GM21529 (cell line): ENCODE data around the gene RAP2A.

ENCODE experiments used
- ATAC-seq: cut with Tn5 transposase; IDR thresholded peaks from one replicate; pipeline ENCODE4 v1.9.1; 2021; ENCODE audit not compliant: unreplicated experiment

Gene RAP2A

DNA sequence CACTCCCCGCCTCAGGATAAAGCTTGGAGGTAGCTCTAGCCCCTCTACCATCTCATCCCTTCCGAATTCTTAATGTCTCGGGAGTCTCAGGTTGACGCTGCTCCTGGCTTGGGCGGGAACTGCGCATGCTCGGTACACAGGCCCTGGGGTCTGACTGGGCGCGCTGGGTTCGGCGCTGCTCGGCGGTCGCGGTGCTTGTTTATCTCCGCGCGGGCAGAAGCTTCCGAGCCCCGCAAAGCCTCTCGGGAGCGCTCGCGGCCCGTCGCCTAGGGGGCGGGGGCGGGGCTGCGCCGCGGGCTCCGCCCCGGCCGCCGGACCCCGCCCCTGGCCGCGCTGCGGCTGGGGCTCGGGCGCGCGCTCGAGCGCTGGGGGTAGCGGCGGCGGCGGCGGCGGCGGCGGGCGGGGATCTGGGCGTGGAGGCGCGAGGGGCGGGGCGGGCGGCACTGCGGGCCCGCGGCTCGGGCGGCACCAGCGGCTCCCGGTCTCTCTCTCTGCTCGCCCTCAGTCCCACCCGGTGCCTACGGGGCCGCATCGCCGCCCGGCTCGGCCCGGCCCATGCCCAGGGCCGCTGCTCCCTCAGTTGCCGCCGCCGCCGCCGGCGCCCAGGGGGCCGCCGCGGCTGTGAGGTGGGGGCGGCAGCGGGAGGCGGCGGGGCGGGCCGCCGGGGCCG, at the start of gene RAP2A:
Gene RAP2A, plus strand, starts transcription at position 443 of the 670 bp plus-strand sequence. CDS start 302 bp downstream, outside the sequence.
- ATAC-seq = peak; percentile 42

DNA sequence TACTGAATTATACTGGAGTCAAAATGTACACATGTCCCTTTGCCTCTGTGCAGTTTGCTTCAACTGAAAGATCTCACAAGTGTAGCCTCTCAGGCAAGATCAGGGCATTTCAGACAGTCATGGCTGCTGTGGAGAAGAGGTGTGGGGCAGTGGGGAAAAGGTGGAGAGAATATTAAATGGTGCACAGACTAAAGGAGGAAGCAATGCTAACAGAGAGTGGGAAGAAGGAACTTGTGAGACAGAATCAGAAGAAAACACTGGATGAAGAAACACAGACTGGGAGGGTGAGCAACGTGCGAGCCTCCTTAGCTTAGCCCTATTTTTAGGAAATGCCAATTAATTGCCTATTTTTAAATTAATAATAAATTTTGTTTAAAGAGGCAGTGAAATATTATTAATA, 49.6 kb upstream of the RAP2A start:
- ATAC-seq = no peak

DNA sequence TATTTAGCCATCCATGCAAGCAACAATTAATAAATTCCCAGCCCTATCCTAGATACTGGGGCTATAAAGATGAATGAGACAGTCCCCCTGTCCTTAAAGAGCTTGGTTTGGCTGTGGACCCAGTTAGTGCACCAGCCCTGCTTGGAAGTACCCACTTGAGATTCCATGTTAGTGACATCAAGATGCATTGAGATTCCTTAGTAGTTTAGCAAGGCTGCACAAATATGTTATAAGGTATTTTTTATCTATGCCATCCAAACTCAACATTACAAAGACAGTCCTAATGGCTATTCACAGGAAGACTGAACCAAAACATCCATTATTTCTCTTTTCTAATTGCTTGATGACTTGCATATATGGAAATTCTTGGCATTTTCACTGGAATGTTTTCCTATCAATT, 48.8 kb upstream of the RAP2A start:
- ATAC-seq = no peak

DNA sequence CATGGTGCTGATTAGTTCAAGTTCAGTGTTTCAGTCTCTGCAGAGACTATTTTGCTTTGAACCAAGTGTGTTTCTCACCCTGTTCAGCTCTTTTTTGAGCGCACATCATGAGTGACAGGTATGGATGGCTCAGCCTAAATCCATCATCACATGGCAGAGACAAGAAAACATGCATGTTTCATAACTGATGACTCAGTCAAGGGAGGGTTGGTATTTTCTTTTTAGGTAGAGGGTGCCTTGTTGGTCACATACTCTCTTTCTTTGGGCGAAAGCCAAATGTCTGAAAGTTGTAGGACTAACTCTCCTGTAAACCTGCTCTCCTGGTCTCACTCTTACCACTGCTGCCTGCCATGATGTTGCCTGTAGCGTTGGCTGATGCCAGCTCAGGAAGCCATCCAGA, 48.1 kb upstream of the RAP2A start:
- ATAC-seq = no peak

DNA sequence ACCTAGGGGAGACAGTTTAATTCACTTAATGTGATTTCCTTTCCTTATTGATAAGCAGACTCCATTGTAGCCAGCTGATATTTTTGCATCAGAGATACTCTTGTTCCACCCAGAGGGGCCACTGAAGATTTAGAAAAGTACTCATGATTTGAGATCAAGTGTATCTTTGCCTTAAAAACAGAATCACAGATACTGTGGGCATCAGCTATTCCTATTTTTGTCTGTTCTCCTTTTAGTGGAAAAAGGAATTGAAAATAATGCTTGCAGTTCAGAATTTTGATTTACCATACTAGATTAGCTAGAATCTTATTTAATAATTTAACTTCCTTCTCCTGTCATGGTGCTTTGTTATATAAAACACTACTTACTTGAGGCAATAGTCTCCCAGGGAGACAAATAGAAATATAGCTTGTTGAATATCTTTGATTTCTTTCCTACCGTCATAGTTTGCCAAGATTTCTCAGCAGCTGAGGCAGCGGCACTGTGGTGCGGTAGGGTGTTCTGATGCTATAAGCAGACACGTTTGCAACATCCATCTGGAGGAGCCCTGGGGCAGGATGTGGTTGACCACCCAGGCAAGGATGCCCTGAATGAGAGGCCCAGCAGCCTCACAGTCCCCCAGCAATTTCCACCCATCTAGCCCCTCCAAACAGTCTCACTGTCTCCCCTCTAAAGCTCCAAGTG, 47.0 kb upstream of the RAP2A start:
- ATAC-seq = no peak

DNA sequence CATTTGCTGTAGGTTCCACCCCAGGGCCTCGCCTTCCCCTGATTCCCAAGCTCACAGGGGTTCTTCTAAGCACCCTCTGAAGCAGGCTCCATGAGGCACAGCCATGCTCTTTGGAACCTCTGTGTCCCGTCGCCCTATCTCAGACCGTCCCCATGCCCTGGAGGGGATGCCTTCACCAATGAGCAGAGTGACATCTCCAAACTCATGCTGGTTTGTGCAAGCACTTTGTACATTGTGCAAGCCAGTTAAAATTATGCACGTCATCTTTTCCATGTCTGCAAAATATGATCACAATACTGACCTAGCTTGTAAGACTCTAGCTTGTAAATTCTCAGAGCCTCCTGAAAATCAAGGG, 46.5 kb upstream of the RAP2A start:
- ATAC-seq = no peak

DNA sequence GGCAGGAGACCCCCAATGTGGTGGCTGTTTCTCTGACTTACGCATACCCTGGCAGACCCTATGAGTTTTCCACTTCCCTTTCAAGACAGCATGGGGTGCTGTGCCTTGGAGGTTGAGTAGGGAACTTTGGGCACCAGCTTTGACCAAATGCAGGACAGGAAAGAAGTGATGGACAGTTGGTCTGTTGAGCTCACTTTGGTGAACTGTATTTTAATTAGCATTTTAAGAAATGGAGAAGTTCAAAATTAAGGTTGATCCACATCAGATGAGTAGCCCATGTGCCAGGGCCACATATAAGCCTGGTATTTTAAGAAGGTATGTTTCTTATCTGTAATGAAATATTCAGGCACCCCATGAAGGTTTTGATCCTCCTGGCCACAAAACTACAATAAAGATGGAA, 46.1 kb upstream of the RAP2A start:
- no peak for ATAC-seq

DNA sequence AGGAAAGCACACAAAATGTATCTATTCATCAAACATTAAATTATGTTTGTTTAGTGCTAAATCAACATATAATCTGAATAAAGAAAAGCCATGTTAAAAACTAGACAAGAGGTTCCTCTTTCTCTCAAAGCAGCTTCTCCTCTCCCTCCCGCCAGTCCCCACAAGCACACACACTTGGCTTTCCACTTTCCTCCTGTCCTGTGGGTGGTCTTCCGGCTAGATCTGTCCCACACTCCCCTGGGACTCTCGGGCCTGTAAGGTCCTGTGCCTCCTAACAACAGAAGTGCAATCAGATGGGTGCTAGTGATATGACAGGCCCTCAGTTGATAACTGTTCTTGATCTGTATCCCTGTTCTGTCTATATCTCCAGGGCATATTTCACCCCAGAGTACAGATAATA, 45.6 kb upstream of the RAP2A start:
- no peak for ATAC-seq

DNA sequence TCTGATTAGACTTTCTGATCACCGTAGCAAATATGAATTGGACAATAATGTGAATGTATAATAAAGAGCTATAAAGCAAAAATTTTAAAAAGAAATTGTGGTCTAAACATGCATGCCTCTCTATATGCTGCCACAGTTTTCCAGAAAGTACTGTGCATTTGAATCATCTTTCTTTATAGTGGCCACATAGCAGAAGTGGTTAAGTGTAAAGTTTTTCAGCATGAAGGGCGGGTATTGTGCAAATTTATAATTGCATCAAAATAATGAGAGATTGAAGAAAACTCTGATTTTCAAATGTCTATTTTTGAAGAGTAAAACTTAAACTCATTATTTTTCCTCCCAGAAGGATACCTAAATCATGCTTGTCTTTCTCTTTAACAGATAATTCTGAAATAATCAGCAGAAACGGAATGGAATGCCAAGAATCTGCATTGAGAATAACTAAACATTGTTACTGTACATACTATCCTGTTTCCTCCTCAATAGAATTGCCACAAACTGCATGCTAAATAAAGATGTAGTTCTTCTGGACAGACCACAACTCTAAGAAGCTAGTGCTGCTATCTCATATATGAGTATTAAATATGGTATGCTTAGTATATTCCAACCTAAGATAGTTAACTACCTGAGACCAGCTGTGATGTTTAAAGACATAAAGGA, 42.9 kb upstream of the RAP2A start:
- ATAC-seq = no peak

DNA sequence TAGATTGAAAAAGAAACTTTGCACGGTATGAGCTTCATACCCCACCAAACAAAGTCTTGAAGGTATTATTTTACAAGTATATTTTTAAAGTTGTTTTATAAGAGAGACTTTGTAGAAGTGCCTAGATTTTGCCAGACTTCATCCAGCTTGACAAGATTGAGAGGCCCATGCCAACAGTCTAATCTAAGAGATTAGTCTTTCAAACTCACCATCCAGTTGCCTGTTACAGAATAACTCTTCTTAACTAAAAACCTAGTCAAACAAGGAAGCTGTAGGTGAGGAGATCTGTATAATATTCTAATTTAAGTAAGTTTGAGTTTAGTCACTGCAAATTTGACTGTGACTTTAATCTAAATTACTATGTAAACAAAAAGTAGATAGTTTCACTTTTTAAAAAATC, 41.9 kb upstream of the RAP2A start:
- ATAC-seq = no peak

DNA sequence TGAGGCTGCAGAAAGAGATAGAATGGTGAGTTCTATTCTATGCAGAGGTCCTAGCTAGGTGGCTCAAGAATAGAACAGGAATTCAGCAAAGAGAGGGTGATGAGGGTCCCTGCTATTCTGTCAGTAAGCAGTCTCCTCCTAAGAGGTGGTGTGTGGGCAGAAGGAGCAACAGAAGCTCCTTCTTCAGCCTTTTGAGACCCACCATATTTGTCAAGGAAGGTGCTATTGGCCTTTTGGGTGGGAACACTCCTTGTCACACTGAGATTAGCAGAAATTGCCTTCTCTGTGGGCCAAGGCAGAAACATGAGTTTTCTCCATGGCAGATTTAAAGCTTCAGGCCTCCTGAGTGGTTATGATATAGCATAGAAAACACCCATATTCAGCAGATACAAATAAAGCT, 39.4 kb upstream of the RAP2A start:
- ATAC-seq = no peak

DNA sequence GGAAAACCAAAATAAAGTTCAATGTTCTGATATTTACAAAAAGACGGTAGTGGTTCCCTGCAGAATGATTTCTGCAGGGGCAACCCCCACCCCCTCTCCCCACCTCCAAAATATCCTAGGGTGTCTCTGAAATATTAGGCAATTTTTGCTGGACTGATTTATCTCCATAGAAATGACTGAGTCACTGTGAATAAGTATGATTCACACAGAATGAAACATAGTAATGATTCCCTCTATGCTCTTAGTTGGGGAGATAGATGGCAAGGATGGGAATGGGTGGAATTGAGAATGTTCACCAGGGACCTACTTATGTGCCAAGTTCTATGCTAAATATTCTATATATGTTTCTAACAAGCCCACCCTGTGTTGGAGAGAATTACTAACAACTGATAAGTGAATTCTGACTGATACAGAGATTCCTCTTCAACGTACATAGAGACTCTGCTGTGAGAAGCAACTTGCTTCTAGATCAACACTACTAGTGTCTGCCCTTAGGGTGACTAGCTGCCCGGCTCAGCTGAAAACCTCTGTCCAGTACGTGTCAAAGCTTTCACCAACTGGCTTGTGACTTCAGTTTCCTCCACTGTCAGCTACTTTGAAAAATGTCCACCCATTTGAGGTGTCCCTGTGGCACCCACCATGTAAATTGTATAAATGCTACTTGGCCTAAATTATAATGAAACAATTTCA, 38.4 kb upstream of the RAP2A start:
- no peak for ATAC-seq

DNA sequence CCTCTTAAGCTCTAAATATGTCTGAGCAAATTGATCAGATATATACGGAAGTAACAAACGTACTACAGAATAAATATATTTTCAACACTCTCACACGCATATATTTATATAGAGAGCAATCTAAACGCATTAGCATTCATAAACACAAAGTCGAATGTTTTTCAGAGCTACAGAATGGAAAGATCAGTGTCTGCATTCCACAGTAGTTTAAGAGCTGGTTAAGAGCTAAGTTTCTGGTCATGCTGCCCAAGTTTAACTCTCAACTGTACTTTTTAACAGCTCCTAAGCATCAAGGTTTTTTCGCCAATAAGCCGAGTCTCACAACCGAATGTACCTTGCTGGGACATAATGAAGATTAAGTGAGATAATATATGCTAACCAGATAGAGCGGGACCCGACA, 36.7 kb upstream of the RAP2A start:
- ATAC-seq = no peak

DNA sequence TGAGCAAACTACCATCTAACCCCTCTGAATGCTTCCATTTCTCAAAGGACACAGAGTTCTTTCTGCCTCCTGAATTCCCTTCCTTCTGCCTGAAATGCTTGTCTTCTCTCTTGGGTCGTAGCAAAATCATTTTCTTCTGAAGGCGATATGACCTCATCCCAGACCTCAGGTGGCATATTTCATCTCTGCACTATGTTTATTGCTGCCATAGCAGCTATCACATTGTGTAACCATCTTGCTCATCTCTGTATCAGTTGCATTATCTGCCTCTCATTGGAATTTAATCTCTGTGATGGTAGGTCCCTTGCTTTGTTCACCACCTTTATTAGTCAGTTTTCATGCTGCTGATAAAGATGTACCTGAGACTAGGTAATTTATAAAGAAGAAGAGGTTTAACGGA, 32.5 kb upstream of the RAP2A start:
- no peak for ATAC-seq

DNA sequence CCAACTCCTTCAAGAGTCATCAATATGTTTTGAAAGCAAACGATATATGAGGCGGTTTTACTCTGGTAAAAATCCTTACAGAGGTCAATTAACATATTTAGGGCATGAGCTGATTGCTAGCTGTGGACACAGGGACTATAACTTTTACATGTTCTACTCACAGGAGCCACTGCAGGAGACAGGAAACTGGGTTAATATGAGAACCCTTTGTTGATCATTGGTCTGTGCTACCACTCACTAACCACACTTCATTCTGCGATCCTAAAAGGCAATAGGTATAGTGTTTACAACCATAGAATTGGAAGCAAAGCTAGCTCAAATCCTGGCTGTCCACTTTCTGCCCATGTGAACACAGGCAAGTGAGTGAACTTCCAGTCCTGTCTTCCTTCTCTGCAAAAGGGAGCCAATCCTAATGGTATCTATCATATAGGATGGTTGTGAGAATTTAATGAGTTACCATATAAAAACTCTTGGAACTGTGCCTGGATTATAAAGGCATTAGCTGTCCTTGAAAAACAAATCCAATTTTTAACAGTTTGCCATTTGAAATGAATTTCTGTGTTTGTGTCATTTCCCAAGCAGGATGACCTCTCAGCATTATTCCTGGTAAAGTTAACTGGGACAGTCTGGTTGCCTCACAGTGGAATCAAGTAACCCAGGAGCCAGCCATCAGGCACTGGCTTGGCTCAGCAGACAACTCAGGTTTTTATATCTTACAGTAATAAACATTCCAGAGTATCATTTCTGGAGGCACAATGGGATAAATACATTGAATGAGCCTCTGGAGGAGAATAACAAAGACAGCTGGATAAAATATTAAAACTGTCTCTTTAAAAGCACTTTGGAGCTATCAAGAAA, 29.8 kb upstream of the RAP2A start:
- no peak for ATAC-seq

DNA sequence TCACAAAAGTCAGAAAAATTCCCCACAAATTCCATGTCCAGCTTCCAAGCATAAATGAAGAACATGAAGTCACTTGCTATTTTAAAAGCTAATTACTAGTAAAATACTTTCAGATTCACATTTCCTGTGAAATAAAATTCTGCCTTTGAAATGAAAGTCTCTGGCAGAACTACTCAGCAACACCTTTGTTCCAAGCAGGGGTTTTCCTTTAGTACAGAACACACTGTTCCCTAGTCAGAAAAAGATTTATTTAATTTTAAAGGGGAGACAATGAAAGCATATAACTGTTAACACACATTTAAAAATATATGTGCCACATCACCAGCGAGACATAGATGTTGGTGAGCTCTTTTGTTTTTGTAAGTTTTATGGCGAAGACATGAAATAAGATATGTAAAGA, 26.4 kb upstream of the RAP2A start:
- ATAC-seq = no peak

DNA sequence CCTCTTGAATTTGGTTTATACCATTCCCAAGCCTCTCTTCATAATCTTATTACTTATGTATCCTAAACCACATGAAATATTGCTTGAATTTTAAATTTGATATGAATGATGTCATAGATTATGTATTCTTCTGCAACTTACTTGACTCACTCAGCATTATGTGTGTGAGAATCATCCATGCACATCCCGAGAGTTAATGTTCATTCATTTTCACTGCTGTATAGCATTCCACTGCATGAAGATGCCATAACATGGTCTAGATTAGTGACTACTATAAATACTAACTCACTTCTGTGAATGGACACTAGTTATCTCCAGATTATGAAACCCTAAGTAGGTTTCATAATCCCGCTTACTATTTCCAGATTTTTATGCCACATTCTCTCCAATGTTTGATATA, 25.0 kb upstream of the RAP2A start:
- no peak for ATAC-seq

DNA sequence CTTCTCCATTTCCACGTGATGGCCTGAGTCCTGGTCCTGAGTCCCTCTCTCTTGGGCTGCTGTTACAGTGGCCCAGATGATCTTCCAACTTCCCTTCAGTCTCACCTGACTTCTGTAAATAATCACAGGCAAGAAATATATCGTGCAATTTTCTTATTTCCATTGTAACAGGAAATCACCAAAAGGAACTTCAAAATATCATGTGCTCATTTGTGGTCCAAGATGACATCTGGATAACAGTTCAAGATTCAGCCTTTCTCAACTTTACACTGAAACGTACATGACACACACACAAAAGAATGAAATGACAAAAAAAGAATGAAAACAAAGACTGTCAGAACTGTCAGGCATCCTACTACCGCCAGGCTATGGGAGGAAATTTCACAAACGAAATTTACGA, 22.0 kb upstream of the RAP2A start:
- no peak for ATAC-seq

DNA sequence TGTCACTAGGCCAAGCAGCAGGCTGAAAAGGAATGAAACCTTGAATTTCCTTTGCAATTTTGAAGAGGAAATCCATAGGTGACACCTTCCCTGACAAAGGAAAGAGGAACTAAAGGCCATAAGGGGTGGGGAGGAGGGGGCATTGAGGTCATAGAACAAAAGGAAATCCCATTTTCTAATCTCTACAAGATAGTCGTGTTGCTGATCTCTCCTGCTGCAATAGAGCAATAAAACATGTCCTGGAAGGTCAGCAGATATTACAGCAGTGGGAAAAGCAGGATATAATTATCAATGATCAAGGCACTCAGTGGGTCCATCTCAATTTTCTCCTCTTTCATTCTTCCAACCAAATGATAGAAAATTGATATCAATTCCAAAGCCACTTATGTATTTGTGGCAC, 20.3 kb upstream of the RAP2A start:
- ATAC-seq = no peak

DNA sequence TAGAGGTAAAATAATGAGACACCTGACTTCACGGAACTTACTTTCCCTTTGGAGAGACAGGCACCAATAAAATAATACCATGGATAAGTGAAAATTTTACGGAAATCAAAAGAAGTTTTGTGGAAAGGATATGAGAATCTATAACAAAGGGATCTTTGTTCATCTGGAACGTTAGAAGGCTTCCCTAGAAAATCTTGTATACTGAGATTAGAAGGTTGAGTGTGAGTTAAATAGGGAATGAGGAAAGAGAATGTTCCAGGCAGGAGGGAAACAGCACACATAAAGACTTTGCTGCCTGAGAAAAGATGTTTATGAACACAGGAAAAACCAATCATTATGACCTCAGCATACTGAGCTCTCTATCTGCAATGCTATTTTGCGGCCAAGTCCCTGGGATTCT, 19.6 kb upstream of the RAP2A start:
- no peak for ATAC-seq

DNA sequence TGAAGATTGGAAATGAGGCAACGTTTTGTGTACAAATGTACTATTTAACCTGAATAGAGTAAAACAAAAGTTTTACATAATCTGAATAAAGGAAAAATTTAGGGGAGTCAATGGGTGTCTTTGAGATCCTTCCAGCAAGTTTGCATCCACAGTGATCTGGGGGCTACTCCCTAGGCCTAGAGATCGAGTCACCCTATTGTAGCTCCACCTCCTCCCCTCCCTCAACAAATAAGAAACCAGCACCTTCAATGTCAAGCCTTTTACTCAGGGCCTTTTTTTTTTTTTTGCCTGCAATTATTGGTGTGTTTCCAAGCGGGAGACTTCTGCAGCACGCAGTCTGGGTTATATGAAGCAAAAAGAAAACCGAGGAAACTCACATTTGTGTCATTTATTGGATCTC, 16.3 kb upstream of the RAP2A start:
- no peak for ATAC-seq
